Adrenal gland (tissue), 12 donors: ENCODE results near the gene SPTBN1. TPM values are rescaled to one million over a fixed set of nuclear protein-coding genes. Genes with fewer than 3 reads are reported as not detected.

Experiments used
- DNase-seq, 7 donors: peaks; one replicate each; pipeline ENCODE4 v3.0.0-alpha.2; 2019 to 2020
- H3K27ac ChIP-seq, 5 donors: fragments of 200-600 bp; sonication (generic) in 4 of 5; 1 replicate in 3 of 5; 2 replicates in 2 of 5; pipeline versions ENCODE4 v1.5.1 to v1.8.0; 2016 to 2020; ENCODE audit warnings: mild to moderate bottlenecking in 1 of 5
- H3K27me3 ChIP-seq: fragments of 200-600 bp; 2 replicates; pipeline ENCODE4 v1.8.0; 2021
- H3K36me3 ChIP-seq, 2 donors: fragments of 200-600 bp; replicated peaks in 1 of 2; 1 replicate in 1 of 2; 2 replicates in 1 of 2; pipeline versions ENCODE4 v1.5.1 to v1.8.0; 2018 to 2022
- H3K4me1 ChIP-seq, 2 donors: fragments of 200-600 bp; replicated peaks in 1 of 2; 1 replicate in 1 of 2; 2 replicates in 1 of 2; pipeline versions ENCODE4 v1.5.1 to v1.8.0; 2018 to 2021
- H3K4me3 ChIP-seq, 4 donors: fragments of 200-600 bp; sonication (generic) in 3 of 4; one replicate each; pipeline ENCODE4 v1.5.1; 2016 to 2018
- H3K9me3 ChIP-seq, 3 donors: fragments of 200-600 bp; sonication (generic) in 1 of 3; replicated peaks in 1 of 3; 1 replicate in 2 of 3; 2 replicates in 1 of 3; pipeline versions ENCODE4 v1.5.1 to v1.8.0; 2016 to 2021
- CTCF ChIP-seq, 6 experiments: fragments of 450-650 bp in 4 of 6; fragments of 200-600 bp in 2 of 6; sonication (generic) in 1 of 6; IDR thresholded peaks; 1 replicate in 5 of 6; 2 replicates in 1 of 6; pipeline versions ENCODE4 v1.5.1 to v1.8.0; 2016 to 2021; ENCODE audit warnings: antibody characterized with exemption in 6 of 6, mild to moderate bottlenecking in 2 of 6, moderate library complexity in 1 of 6
- POLR2A ChIP-seq, 2 donors: fragments of 450-650 bp; IDR thresholded peaks; one replicate each; pipeline ENCODE4 v1.6.1; 2017; ENCODE audit warnings: antibody characterized with exemption in 2 of 2, mild to moderate bottlenecking in 2 of 2, moderate library complexity in 1 of 2
- WGBS, 4 donors: extraction: QIAGEN DNeasy Blood & Tissue Kit in 2 of 4; methylation state at CpG; one replicate each; pipeline versions ENCODE4 v1.1.5 to v1.1.7; 2013 to 2017; 5-methylcytosine and 5-hydroxymethylcytosine counted together
- intact Hi-C, 2 donors: fragments of 100-400 bp; cut with DNase I; formaldehyde crosslinking; loops; one replicate each; pipeline versions ENCODE4 v1.14.1 to v1.15.0; 2022 to 2023
- polyA plus RNA-seq, 3 donors: library from polyadenylated mRNA; stranded (reverse); fragments of 200-250 nt in 2 of 3; fragments of 350-450 nt in 1 of 3; fragmentation: Illumina TruSeq in 1 of 3; extraction: RNeasy Lipid Tissue Mini Kit (QIAGEN cat#74804) in 1 of 3; gene quantifications; one replicate each; pipeline ENCODE4 v1.2.3, GENCODE V29; 2013 to 2014
- total RNA-seq, 9 donors: library from RNA; depleted of rRNA in 4 of 9; stranded (reverse); fragments of >200 nt in 4 of 9; fragments of 120-200 nt in 1 of 9; fragmentation: NEBNext Ultra II Directional in 1 of 9; extraction: Animal tissue kit (Norgen Biotek cat#: 25700) in 1 of 9; gene quantifications; one replicate each; pipeline versions ENCODE4 v1.1.0 to v1.2.4, GENCODE V29; 2013 to 2023
- donor health status: healthy with polysubstance abuse.
- donor health status: Bipolar disorder and iron deficiency.
- donor health status: DM: yes; HTN: yes; CAD: no.
- donor health status: DM: no; HTN: no; CAD: no.
- donor health status: DM: no; HTN: no; CAD: no.
- donor health status: DM: yes; HTN: yes; CAD: no.

Gene SPTBN1
- total and polyA plus RNA-seq, 12 donors = 72.9 to 653 (median 493) TPM

DNA sequence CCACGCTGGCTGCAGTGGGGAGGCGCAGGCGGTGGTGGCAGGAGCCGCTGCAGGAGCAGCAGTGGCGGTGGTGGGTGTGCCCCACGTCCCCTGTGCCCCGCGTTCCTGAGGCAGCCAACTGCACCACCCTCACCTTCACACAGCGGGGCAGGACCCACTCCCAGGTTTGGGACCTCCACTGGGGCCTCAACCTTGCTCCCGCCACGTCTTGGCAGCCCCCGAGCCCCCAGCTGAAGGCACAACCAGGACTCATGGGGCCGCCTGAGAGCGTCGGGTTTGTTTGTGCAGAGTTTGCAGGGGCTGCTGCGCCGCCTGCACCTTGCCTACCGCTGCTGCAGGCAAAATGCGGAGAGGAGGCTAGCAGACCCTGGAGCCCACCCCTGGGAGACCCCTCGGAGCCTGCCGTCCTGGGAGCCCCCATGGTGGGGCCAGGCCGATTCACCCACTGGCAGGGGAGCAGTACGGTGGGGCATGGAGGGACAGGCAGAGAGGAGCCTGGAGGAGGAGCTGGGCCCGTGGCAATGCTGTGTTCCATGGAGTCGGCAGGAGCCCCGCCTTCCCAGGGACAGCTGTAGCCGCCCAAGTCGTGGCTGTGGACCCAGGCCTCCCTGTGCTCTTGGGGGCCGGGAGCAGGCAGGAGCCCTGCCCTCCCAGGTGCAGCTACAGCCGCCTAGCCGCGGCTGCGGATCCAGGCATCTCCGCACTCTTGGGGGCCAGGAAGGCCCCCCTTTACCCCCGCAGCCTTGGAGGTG is 252.6 kb downstream of the SPTBN1 start:
- no peaks in the 10 kb centered on the region for H3K27me3 ChIP-seq
- peak; percentile 37 to 72 (median 58) for DNase-seq
- 12 to 51% (median 30%) methylated on average over 6 to 35 of the region's 35 CpGs for WGBS, 4 donors
- peaks cover 0 to 16% of the 10 kb centered on the region in 2 donors for H3K4me1 ChIP-seq
- TF ChIP-seq CTCF (IDR thresholded peaks at IDR 0.05) (peak in 3 of 6 experiments; percentile 13 to 31 (median 19)), POLR2A (IDR thresholded peaks at IDR 0.05) (no peak)
- peak overlapping the region in 2 of 4 donors; percentile 29 to 51 for H3K4me3 ChIP-seq
- intact Hi-C loops = loop anchor here in 1 of 2 donors (10.0 kb wide), 2 partner anchors 184 to 604 kb away; no protein-coding TSS in a partner anchor
- H3K9me3 ChIP-seq = no peaks in the 10 kb centered on the region
- H3K27ac ChIP-seq = peak overlapping the region in 3 of 5 donors; percentile 27 to 66 (median 31)
- no peaks in the 10 kb centered on the region for H3K36me3 ChIP-seq

GRCh38 chr2:54709336-54709809 is 253.2 kb downstream of the SPTBN1 start:
- intact Hi-C loops = loop anchor here in 1 of 2 donors (10.0 kb wide), 2 partner anchors 185 to 605 kb away; no protein-coding TSS in a partner anchor
- Histone ChIP-seq H3K36me3 (no peaks in the 10 kb centered on the region), H3K27me3 (no peaks in the 10 kb centered on the region), H3K9me3 (no peaks in the 10 kb centered on the region), H3K4me3 (peak overlapping the region in 2 of 4 donors; percentile 29 to 51), H3K27ac (peak overlapping the region in 3 of 5 donors; percentile 27 to 66 (median 31)), H3K4me1 (peaks cover 0 to 14% of the 10 kb centered on the region in 2 donors)
- 41 to 46% (median 46%) methylated on average over 8 to 18 of the region's 18 CpGs for WGBS, 4 donors
- TF ChIP-seq POLR2A (IDR thresholded peaks at IDR 0.05) (peak in 1 of 2 donors; percentile 4), CTCF (IDR thresholded peaks at IDR 0.05) (no peak)
- DNase-seq = peak in 5 of 7 donors; percentile 14 to 66 (median 39)

- intact Hi-C loops = no loop called here
- no peaks in the 10 kb centered on the region for H3K36me3 ChIP-seq
- 75 to 93% (median 89%) methylated on average over 3 to 10 of the region's 10 CpGs for WGBS, 4 donors
- no peak overlapping the region for H3K27ac ChIP-seq
- H3K4me3 ChIP-seq = no peak overlapping the region
- no peak for TF ChIP-seq CTCF (IDR thresholded peaks at IDR 0.05)
- TF ChIP-seq POLR2A (IDR thresholded peaks at IDR 0.05) = no peak
- DNase-seq = no peak
- no peaks in the 10 kb centered on the region for H3K9me3 ChIP-seq
- H3K27me3 ChIP-seq = no peaks in the 10 kb centered on the region
- peaks cover 0 to 11% of the 10 kb centered on the region in 2 donors for H3K4me1 ChIP-seq
These were observed 254.1 kb downstream of the SPTBN1 start for GRCh38 chr2:54710216-54710615.

DNA sequence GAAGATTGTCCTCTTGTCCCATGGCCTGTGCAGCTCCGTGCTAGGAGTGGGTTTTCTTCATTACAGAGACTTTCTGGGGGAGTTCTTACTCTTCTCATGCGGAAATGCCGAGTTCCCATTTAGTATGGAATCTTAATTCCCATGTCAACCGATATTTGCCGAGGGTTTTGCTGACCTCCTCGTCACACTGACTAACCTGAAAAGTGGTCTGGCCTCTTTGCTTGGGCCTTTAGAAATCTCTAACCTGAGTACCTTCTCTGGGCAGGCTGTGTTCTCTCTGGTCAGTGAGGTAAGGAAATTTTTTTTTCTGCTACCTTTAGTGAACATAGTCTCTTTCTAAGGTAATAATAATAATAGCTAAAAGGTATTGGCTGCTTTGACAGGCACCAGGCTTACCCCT is 256.4 kb downstream of the SPTBN1 start:
- Histone ChIP-seq H3K27me3 (no peaks in the 10 kb centered on the region), H3K9me3 (no peaks in the 10 kb centered on the region), H3K4me3 (no peak overlapping the region), H3K4me1 (peaks cover 0 to 11% of the 10 kb centered on the region in 2 donors), H3K27ac (no peak overlapping the region), H3K36me3 (no peaks in the 10 kb centered on the region)
- no peak for TF ChIP-seq CTCF (IDR thresholded peaks at IDR 0.05)
- TF ChIP-seq POLR2A (IDR thresholded peaks at IDR 0.05) = no peak
- WGBS, 4 donors = 94 to 100% (median 95%) methylated on average over 6 of the region's 6 CpGs
- no peak for DNase-seq
- intact Hi-C loops = no loop called here
